Upper lobe of left lung (tissue), 4 donors: ENCODE data around the gene BABAM2.

Source experiments
- EP300 ChIP-seq, 4 donors: sonication (generic); formaldehyde crosslinking; IDR thresholded peaks; one replicate each; pipeline ENCODE4 v1.5.1; 2017; ENCODE audit warnings: antibody characterized with exemption in 4 of 4, control low read depth in 2 of 4
- POLR2A ChIP-seq, 4 donors: fragments of 450-650 bp; IDR thresholded peaks; one replicate each; pipeline ENCODE4 v1.5.1; 2016 to 2017; ENCODE audit warnings: antibody characterized with exemption in 4 of 4, mild to moderate bottlenecking in 2 of 4
- POLR2AphosphoS5 ChIP-seq, 2 donors: sonication (generic); formaldehyde crosslinking; IDR thresholded peaks; one replicate each; pipeline ENCODE4 v1.5.1; 2017; ENCODE audit warnings: antibody characterized with exemption in 2 of 2
- TF ChIP-seq, protein P1 (sequence below), 6 experiments: fragments of 450-650 bp in 4 of 6; fragments of 200-600 bp in 2 of 6; sonication (generic) in 2 of 6; IDR thresholded peaks; one replicate each; pipeline ENCODE4 v1.5.1; 2016 to 2019; ENCODE audit warnings: antibody characterized with exemption in 6 of 6

DNA sequence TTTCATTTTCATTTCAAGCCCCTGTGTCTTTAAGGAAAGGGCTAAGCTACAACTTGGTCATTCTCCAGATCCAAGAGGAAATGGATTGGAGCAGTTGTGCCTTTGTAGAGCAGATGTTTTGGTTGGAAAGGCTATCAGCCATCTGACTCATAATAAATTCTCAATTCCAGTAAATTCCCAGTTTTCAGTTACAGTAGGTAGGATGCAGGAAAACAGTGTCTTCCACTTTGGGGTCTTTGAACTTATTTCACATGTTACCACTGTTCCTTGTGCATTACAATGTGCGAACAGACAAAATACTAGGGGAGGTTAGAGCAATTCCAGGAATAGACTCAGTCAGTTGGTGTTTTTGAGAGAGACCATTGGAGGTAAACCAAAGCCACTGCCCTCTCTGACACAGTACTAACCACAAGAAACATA lies 211.9 kb downstream of the BABAM2 start:
- TF ChIP-seq, protein P1, sequence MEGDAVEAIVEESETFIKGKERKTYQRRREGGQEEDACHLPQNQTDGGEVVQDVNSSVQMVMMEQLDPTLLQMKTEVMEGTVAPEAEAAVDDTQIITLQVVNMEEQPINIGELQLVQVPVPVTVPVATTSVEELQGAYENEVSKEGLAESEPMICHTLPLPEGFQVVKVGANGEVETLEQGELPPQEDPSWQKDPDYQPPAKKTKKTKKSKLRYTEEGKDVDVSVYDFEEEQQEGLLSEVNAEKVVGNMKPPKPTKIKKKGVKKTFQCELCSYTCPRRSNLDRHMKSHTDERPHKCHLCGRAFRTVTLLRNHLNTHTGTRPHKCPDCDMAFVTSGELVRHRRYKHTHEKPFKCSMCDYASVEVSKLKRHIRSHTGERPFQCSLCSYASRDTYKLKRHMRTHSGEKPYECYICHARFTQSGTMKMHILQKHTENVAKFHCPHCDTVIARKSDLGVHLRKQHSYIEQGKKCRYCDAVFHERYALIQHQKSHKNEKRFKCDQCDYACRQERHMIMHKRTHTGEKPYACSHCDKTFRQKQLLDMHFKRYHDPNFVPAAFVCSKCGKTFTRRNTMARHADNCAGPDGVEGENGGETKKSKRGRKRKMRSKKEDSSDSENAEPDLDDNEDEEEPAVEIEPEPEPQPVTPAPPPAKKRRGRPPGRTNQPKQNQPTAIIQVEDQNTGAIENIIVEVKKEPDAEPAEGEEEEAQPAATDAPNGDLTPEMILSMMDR (IDR thresholded peaks at IDR 0.05) = no peak
- no peak for TF ChIP-seq POLR2A (IDR thresholded peaks at IDR 0.05)
- TF ChIP-seq EP300 (IDR thresholded peaks at IDR 0.05) = peak in 2 of 4 donors; percentile 20 to 40
- peak in 1 of 2 donors; percentile 54 for TF ChIP-seq POLR2AphosphoS5 (IDR thresholded peaks at IDR 0.05)
